ENCODE results near the gene KRT17.

Gene KRT17

GRCh38 chr17:41624208-41625101 lies at the start of gene KRT17:
TSS of gene KRT17 (minus strand) at chr17:41624575. CDS start at chr17:41624509, 66 bp downstream.
- DNase-seq: no peak

GRCh38 chr17:41672153-41672552 lies 47.8 kb upstream of the KRT17 start:
- DNase-seq: no peak

DNA sequence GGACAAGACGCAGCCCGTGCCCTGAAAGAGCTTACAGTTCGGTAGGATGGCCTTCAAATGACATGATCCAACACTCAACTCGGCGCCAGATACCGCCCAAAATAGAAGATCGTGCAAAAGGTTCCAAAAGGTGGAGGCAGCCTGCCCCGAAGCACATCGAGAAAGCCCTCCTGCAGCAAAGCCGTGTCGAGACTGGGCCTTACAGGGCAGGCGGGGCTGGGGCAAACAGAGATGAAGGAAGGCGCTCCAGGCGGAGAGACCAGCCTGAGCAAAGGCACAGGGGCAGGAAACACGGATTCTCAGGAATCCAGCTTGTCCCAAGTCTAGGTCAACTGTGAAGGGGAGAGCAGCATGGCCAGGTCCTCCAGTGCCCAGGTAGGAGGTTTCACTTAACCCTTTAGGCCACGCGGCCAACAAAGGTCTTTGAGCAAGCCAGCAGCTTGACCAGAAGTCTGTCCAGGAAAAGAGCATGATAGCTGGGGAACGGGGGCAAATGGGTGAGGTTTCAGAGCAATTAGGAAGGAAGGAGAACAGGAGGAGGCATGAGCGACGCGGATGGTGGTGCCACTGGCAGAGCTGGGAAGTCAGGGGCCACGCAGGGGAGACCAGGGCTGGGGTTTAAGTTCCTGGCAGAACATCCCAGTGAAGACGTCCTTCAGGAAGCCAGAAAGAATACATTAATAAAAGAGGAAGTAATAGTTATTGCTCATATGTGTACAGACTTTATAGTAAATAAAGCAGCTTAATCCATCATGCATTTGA lies 43.1 kb upstream of the KRT17 start:
- peak; percentile 27 for DNase-seq

- peak; percentile 55 for DNase-seq
Observed at GRCh38 chr17:41666708-41667279, 42.4 kb upstream of the KRT17 start.

DNA sequence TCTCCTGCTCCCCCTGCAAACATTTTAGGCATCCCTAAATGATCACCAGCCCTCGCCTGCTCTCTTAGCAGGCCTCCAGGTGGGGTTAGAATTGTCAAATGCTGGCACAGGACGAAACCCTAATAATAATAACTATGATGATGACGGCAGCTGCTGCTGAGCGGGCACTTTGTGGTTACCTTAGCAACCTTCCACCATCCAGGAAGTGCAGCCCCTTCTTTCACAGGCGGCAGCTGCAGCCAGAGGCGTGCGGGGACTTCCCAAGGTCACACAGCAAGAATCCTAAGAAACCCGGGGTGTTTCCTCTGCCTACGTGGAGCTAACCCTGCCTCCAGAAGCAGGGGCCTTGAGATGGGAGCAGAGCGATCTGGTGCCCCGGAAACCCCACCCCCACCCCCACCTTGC lies 41.9 kb upstream of the KRT17 start:
- peak; percentile 37 for DNase-seq

GRCh38 chr17:41665566-41666236 lies 41.3 kb upstream of the KRT17 start:
- DNase-seq: peak; percentile 78

- no peak for DNase-seq
Observed at GRCh38 chr17:41664587-41665565, 40.5 kb upstream of the KRT17 start.

GRCh38 chr17:41664172-41664457 lies 39.7 kb upstream of the KRT17 start:
- DNase-seq: no peak

DNA sequence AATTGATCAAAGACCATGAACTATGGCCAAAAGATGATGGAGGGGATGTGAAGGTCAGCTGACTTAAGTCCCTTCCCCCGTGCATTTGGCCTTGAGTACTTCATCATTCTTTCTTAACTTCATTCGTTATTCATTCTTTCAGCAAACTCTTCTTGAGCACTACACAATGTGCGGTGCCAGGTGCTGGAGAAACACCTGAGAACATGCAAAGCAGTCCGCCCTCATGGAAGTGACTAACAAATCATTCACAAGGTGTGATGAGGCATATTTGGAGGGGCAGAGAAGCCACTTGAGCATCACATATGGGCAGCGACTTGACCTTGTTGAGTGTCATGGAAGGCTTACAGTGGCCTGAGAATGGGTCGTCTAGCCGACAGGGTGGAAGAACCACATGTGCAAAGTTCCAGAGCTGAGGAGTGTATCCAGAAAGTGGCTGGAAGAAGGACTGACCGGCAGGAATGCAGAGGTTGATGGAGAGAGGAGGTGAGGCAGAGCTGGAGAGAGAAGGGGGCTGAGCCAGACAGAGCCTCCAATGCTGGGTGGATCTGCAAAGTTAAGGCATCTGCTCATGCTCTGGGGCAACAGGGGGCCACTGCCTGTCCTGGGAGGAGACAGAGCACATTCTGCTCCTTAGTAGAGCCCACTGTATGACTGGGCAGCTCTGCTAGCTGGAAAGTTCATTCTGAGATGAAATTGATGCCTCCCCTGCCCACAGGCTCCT lies 39.2 kb upstream of the KRT17 start:
- no peak for DNase-seq

DNA sequence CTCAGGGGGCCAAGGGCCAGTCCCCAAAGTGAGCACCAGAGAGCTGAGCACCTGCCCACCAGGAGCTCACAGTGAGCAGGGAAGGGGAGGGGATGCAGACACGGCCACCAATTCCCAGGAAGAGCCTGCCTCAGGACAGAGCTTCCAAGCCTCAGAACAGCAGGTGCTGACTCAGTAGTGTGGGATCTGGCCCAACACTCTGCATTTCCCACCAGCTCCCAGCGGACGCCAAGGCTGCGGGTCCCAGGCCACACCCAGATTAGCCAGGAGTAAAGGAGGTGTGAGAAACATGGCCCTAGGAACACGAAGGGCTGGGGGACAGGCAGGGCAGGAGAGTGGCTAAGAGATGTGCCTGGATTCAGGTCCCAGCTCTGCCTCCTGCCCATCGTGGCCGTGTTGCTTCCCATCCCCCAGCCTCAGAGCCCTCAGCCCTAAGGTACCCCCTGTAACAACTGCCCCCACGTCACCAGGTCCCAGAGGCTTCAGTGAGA lies 35.9 kb upstream of the KRT17 start:
- DNase-seq: no peak

- no peak for DNase-seq
Observed at GRCh38 chr17:41659427-41660212, 35.2 kb upstream of the KRT17 start.

DNA sequence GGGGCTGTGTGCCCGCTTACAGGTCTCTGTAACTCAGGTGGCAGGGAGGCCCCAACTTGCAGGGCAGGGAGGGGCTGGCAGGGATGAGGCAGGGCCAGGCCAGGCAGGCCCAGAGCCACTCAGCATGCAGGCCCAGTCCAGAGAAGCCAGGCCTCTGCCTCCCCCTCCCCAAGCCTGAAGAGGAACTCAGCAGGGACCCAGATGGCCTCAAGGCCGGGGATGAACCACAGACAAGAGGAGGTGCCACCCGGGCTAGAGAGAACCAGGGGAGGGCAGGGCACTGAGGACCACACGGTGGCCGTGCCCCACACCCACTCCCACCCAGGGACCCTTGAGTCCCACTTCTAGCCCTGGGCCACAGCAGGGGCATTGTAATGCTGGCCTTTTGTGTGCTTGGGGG lies 34.5 kb upstream of the KRT17 start:
- no peak for DNase-seq

DNA sequence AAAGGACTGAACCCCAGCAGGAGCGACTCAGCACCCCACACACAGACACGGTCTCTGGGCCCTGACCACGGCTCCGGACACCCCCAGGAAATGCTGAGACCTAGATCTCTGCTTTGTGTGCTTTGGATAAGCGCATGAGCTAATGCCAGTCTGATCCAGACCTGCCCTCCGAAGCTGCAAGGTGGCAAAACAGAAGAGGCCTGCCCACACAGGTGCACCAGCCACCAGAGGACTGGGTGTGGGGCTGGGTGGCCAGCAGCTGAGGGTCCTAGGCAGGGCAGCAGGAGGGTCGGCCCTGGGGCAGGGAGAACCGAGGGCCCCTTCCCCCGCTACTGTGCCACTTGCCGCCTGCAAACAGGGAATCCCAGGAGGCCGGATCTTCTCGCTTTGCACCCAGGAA lies 33.6 kb upstream of the KRT17 start:
- no peak for DNase-seq

DNA sequence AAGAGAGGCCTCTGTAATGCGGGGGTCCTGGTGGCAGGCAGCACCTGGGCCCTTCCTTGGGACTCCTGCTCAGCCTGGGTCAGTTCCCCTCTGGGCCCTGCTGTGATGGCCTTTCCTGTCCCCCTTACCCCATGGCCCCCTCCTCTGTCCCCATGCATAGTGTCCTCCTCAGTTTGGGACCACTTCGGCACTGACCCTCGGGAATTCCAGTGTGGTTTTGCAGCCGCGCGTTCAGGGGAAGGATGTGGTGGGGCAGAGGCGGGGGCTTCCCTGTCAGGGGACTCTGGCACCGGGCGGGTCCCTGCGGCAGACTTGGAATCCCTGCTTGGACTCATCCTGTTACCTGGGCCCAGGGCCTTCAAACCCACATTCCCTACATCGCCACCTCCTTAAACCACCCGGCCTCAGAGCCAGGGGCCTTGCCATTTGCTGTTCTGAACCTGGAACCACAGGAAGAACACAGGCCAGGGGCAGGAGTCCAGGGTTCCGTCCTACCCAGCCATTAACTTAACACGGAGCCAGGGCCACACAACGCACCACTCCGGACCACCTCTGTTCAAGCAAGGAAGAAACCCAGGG lies 32.9 kb upstream of the KRT17 start:
- DNase-seq: no peak

GRCh38 chr17:41656249-41657023 lies 32.1 kb upstream of the KRT17 start:
- DNase-seq: no peak

GRCh38 chr17:41655611-41656111 lies 31.3 kb upstream of the KRT17 start:
- no peak for DNase-seq

GRCh38 chr17:41654678-41655607 lies 30.6 kb upstream of the KRT17 start:
- DNase-seq: no peak
